ENCODE results near the gene FBXL15. TPM values are rescaled to one million over a fixed set of nuclear protein-coding genes. Genes with fewer than 3 reads are reported as not detected.

The FBXL15 gene
- total and polyA plus RNA-seq, 2 donors (not counting 3 experiments of a cell fraction or from before 2014, with no cell fraction given), result 9.9 to 15.3 TPM

DNA sequence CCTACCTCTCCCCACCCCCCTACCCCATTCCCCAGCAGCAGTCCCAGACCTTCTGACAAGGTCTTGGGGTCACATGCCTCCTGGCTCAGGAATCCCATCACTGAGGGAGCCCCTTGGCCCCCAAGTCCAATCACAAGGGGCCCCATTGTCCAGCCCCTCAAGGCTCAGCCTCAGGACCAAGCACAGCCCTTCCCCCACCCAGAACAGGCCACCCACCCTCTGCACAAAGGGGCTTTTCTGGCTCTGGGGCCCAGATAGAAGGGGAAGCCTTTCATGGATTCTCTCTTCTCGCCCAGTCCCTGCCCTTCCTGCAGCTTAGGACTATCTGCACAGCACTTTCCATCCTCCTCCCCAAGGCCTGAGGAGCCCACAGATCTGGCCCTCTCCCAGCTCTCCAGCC, 4.8 kb downstream of the FBXL15 start:
- Histone ChIP-seq H2AFZ (ENCODE audit: low read depth, low read length) (no peak overlapping the region), H3K9me3 (replicated peaks; ENCODE audit: control insufficient read depth, insufficient read depth, low read length) (no peaks in the 10 kb centered on the region), H3K36me3 (ENCODE audit: control insufficient read depth in 2 of 2, extremely low read depth in 1 of 2, insufficient read depth in 2 of 2, low read length in 2 of 2) (peaks cover 0 to 9% of the 10 kb centered on the region in 2 experiments), H3K4me2 (ENCODE audit: insufficient read depth, low read length) (no peak overlapping the region), H3K27ac (ENCODE audit: insufficient read depth, low read depth, low read length) (no peak overlapping the region), H4K20me1 (replicated peaks; ENCODE audit: control insufficient read depth, extremely low read depth, insufficient read depth, low read length) (no peaks in the 10 kb centered on the region), H3K27me3 (ENCODE audit: control insufficient read depth in 2 of 2, insufficient read depth in 2 of 2, low read length in 2 of 2) (no peaks in the 10 kb centered on the region), H3K79me2 (ENCODE audit: control insufficient read depth, insufficient read depth, low read length) (no peaks in the 10 kb centered on the region), H3K9me1 (replicated peaks; ENCODE audit: control insufficient read depth, extremely low read depth, insufficient read depth, low read length) (no peaks in the 10 kb centered on the region), H3K4me1 (ENCODE audit: control insufficient read depth, extremely low read depth, insufficient read depth, low read length) (peaks cover 11% of the 10 kb centered on the region), H3K9ac (replicated peaks; ENCODE audit: extremely low read depth, insufficient read depth, low read length) (no peak overlapping the region), H3K4me3 (replicated peaks in 1 of 3; ENCODE audit: insufficient read depth in 1 of 3, low read depth in 1 of 3, low read length in 3 of 3) (no peak overlapping the region)
- DNase-seq (ENCODE audit: low read depth, low spot score) (no peak), FAIRE-seq (no peak)
- no TSS peak for BruUV-seq (replicated peaks)
- POLR2A ChIA-PET, result no interaction called here
- dilution Hi-C loops (cut with MboI; ENCODE audit: extremely low pct_ligation_motif_present, low sequenced_read_pairs), result no loop called here
- intact Hi-C loops (cut with micrococcal nuclease), result no loop called here
- TF ChIP-seq JUN (IDR thresholded peaks at IDR 0.05; ENCODE audit: borderline replicate concordance, insufficient read depth, insufficient read length, low read depth) (no peak), EZH2 (IDR thresholded peaks at IDR 0.05; ENCODE audit: borderline replicate concordance, low read depth, low read length, severe bottlenecking) (no peak), POLR2A (IDR thresholded peaks at IDR 0.05; ENCODE audit: low read depth, low read length) (no peak), GATA2 (IDR thresholded peaks at IDR 0.05; ENCODE audit: insufficient read depth, insufficient read length, low read depth, low read length) (no peak), POLR2AphosphoS5 (IDR thresholded peaks at IDR 0.05; ENCODE audit: insufficient read depth, low read depth, low read length) (no peak), MYC (IDR thresholded peaks at IDR 0.05; ENCODE audit: low read depth, low read length) (no peak), FOS (IDR thresholded peaks at IDR 0.05; ENCODE audit: borderline replicate concordance, insufficient read depth, low read length) (no peak)
- TF ChIP-seq, protein P1, sequence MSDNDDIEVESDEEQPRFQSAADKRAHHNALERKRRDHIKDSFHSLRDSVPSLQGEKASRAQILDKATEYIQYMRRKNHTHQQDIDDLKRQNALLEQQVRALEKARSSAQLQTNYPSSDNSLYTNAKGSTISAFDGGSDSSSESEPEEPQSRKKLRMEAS (IDR thresholded peaks at IDR 0.05; ENCODE audit: insufficient read depth, insufficient read length), result no peak
- TF ChIP-seq, protein P2, sequence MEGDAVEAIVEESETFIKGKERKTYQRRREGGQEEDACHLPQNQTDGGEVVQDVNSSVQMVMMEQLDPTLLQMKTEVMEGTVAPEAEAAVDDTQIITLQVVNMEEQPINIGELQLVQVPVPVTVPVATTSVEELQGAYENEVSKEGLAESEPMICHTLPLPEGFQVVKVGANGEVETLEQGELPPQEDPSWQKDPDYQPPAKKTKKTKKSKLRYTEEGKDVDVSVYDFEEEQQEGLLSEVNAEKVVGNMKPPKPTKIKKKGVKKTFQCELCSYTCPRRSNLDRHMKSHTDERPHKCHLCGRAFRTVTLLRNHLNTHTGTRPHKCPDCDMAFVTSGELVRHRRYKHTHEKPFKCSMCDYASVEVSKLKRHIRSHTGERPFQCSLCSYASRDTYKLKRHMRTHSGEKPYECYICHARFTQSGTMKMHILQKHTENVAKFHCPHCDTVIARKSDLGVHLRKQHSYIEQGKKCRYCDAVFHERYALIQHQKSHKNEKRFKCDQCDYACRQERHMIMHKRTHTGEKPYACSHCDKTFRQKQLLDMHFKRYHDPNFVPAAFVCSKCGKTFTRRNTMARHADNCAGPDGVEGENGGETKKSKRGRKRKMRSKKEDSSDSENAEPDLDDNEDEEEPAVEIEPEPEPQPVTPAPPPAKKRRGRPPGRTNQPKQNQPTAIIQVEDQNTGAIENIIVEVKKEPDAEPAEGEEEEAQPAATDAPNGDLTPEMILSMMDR (IDR thresholded peaks at IDR 0.05; ENCODE audit: extremely low read depth in 1 of 2, insufficient read depth in 1 of 2, low read depth in 1 of 2, low read length in 2 of 2), result no peak
- CTCF ChIA-PET, result interaction anchor here (1.0 to 6.5 kb wide), 4 partner anchors 21 to 195 kb away, joined by 4 to 74 read pairs (median 28); no protein-coding TSS in a partner anchor
